Activated CD8-positive, alpha-beta memory T cell treated with anti-CD3 and anti-CD28 coated beads, Interleukin-2, amount 50 U/mL, for 24 hours (primary cell): Measurements from ENCODE around the gene HACD4.

ENCODE experiments used
- DNase-seq: peaks from one replicate; pipeline ENCODE4 v3.0.0-alpha.2; 2020; ENCODE audit errors: extremely low read depth

HACD4 gene, protein sequence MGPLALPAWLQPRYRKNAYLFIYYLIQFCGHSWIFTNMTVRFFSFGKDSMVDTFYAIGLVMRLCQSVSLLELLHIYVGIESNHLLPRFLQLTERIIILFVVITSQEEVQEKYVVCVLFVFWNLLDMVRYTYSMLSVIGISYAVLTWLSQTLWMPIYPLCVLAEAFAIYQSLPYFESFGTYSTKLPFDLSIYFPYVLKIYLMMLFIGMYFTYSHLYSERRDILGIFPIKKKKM

DNA sequence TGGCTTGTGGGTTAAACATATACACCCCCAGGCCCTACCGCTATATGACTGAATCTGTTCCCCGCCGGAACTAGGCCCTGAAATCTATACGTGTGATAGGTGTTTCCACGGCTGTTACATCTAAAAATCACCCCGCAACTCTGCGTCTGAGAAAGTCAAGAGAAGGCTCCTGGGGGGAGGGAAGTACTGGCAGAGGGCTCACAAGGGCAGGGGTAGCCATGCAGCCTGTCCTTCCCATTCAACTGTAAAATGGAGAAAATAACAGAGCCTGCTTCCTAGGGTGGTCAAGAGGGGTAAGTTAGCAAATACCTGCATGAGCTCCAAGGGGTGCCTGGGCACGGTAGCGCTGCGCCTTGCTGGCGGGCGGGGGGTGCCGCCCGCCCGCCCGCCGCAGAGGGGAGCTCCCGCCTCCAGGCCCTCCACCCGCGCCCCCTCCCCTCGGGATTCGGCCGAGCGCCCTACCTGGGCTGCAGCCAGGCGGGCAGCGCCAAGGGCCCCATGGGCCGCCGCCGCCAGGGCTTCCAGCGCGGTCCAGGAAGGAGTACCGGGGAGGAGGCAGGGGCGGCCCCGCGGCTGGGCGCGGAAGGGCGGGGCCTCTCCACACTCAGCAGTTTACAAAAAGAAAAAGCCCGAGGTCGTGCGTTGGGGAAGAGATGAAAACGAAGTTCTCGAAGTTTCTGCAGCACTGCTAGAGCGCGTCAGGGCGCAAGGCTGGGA, at the start of gene HACD4:
Gene HACD4, minus strand, starts transcription at position 550 of the 717 bp plus-strand sequence. Its CDS starts 50 bp downstream, at position 500.
- peak; percentile 8 for DNase-seq

DNA sequence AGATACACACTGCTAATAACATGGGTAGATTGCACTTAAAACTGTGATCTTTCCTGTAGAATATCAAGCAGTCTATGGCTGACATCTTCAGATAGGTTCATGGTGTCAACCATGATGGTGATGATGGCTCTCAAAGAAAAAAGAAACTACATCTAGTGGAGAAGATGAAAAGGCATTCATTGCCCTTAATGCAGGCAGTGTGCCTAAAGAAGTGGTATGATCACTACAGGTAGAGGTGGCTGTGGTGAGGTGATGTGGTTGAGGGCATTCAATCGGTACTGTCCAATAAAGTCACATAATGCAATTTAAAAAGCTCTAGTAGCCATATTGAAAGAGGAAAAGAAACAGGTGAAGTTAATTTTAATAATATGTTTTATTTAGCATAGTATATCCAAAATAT, 49.4 kb upstream of the HACD4 start:
- no peak for DNase-seq

DNA sequence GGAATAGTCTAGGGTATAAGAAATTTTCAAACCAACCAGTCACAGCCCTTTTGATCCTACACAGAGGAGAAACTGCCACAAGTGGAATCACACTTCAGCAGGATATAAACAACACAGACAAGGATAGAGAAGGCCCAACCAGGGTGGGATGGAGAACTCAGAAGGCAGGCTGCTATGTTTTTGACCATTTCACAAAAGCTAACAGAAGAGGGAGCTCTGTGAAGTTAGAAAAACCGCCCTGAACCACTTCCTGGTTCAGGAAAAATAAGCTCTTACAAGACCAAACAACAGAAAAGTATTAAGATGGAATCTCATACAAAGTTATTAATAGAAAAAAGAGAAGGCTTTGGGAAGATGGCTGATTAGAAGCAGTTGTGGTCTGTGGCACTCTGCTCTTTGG, 47.3 kb upstream of the HACD4 start:
- no peak for DNase-seq

DNA sequence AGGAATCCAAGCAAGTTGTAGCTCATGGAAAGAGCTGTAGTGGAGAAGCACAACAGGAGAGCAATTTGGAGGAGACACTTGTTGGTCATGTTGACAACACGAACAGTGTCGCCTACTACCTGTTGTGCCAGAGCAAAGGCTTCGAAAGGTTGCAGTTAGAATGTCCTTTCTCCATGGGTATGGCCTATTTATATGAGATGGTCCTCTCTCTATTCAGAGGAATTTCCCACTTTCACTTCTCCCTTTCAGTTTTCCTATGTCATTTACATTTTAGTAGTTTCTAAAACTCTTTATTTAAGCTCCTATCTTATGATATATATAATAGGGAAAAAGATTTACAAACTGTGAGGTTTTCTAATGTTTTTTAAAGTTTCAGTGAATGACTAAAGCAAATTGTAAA, 46.3 kb upstream of the HACD4 start, which contains the start of gene IFNB1:
Gene IFNB1, minus strand, starts transcription at position 162 of the 400 bp plus-strand sequence. Its CDS starts 73 bp downstream, at position 89.
- no peak for DNase-seq

DNA sequence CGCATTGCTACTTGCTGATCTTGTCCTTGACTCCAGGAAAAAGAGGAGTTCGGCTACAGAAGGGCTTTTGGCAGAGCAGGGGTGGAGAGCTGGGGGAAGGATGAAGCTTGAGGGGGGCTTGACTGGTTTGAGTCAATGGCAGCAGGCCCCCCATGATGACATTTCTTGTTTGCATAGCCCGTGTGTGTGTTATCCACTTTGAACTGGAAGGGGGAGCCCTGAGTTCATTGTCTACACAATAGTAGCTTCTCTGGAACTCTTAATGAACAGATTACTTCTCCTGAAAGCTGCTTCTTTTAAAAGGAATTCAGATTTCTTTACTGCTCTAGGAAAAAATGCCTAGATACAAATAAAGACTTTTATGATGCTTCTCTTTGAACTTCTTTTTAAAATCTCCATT, 44.0 kb upstream of the HACD4 start:
- DNase-seq: no peak

DNA sequence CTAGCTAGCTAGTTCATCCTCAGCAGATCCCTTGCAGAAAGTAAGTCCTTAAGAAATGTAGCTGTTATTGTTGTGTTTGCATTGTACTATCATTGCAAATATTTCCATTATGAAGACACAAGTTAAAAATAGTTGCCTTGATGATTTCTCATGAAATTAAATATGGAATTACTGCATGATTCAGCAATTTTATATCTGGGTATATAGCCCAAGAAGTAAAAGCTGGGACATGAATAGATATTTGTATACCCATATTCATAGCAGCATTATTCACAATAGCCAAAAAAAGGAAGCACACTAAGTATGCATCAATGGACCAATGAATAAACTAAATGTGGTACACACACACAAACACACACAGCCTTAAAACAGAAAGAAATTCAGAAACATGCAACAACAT, 39.5 kb upstream of the HACD4 start:
- DNase-seq: no peak

DNA sequence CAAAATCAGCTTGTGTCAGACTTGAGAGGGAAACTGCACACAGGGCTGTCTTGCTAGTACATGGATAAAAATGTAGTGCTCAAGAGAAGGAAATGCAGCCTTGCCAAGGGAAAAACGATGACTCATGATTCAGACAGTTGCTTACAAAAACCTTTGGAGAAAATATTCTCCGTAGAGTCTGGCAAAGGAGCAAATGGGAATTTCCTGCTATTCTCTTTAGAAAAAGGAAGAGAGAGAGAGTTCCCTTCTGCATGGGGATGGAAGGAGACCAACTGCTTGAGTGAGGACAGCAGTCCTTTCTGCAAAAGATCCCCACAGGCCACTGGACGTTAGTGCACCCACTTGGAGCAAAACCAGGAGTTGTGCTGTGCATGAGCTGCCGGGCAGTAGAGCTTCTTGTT, 38.7 kb upstream of the HACD4 start:
- DNase-seq: no peak

DNA sequence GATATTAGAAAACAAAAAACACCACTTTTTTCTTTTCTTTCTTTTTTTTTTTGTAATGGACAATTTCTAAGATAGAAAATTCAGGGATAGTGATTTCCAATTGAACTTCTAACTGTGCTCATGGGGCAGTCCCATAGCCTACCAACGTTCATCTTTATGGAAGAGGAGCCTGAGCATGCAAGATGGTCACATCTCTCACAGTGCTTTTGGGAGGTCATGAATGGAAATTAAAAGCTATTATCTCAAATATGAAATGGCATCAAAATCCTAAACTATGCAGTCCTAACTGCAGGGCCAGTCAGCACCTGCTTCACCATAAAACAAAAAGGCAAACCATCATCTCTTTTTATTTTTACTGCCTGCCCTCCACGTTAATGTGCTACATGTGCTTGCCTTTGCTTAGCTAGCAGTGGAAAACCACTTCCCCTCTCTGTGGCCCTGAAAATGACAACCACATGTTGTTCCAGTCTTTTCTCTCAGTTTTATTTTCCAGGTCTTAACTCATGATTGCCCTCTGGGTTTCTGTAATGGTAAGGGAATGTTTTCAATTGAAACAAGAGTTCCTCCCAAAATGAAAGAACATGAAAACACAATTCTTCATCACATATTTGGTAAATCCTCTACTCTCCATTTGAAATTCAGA, 29.6 kb upstream of the HACD4 start:
- no peak for DNase-seq

DNA sequence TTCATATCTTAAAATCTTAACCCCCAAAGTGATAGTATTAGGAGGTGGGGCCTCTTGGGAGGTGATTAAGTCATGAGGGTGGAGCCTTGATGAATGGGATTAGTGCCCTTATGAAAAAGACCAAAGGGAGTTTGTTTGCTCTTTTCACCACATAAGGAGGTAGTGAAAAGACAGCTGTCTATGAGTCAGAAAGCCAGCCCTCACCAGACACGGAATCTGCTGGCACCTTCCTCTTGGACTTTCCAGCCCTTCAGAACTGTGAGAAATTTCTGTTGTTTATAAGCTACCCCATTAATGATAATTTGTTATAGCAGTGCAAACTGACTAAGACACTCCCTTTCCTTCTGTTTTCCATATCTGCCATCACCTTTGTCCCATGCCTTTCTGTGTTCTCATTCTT, 25.5 kb upstream of the HACD4 start:
- DNase-seq: no peak

DNA sequence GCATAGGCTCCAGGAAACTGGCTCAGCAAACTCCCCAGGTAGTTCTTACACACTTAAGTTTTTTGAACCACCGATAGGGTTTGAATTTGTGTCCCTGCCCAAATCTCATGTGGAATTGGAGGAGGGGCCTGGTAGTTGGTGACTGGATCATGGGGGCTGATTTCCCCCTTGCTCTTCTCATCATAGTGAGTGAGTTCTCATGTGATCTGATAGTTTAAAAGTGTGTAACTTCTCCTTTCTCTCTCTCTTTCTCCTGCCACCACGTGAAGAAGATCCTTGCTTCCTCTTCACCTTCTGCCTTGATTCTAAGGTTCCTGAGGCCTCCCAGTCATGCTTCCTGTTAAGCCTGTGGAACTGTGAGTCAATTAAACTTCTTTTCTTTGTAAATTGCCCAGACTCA, 22.4 kb upstream of the HACD4 start:
- no peak for DNase-seq

DNA sequence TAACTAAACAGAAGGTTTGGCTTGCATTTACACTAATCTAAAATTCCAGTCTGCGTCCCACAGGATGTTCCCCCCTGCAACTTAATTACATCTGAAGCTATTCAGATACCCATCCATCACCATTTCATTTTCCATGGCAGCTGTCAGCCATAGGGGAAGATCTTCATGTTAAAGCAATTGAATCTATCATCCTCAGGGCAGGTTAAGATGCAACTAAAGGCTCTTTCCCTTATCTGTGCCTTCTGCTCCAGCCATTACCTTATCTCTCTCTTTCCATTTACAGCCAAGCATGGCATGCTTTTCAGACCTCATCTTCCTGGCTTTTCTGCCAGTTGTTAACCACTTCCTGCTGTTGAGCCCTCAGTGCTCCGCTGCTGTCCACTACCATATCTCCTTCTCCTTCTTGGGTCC, 15.8 kb upstream of the HACD4 start:
- no peak for DNase-seq

DNA sequence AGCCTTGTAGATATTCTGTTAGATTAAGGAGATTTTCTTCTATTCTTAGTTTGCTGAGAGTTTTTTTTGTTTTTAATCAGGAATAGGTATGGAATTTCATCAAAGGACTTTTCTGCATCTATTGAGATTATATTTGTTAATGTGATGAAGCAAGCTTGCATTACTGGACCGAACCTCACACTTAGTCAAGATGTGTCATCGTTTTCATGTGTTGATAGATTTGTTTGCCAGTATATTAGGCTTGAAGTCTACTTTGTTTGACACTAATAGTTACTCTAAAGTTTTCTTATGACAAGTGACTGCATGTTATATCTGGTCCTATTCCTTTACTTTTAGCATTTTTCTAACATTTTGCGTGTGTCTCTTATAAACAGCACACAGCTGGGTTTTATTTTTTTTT, 12.4 kb upstream of the HACD4 start:
- no peak for DNase-seq

DNA sequence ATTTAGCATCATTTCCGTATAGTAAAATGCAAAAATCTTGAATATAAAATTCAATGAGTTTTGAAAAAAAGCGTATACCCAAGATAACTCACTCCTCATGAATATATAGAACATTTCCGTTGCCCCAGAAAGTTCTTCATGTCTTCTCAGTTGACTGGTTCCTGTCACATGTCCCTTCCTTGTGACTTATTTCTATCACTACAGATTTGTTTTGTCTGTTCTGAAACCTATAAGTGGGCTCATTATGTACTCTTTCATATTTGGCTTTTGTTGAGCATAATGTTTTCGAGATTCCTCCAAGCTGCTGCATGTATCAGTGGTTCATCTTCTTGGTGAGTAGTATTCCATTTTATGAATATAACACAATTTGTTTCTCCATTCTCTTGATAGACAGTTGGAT, 11.0 kb upstream of the HACD4 start:
- no peak for DNase-seq

DNA sequence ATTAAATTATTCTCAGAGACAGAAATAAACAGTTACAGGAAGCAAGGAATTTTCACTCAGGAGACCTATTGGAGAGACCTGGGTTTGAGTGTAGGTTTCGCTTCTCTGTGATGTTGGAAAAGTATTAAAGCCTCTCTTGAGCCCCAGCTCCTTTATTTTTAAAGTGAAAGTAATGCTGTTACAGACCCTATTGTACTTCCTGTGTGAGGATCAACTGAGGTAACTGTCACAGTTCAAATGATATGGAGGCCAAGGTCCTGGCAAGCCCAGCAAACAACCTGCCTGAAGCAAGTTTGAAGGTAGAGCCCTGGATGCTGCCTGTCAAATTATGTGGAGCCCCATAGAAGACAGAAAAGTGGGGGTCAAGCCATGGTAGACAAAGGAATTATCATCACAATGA, 7.9 kb upstream of the HACD4 start:
- DNase-seq: no peak

DNA sequence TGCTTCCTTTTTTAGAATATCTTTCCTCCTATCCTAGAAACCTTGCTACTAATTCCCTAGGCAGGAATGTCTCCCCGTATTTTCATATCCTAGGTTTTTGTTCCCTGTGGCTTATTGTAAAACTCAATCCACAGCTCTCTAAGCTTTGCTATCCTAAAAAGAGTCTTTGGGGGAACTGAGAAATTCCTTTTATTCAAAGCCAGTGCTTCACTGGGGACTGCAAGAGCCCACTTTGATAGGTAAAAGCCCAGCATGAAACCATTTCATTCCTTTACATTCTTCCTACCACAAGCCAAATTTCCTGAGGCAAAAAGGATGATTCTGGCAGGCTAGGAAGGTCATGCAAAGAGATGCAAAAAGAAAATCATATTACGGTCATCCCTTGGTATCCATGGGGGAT, 5.8 kb upstream of the HACD4 start:
- no peak for DNase-seq

DNA sequence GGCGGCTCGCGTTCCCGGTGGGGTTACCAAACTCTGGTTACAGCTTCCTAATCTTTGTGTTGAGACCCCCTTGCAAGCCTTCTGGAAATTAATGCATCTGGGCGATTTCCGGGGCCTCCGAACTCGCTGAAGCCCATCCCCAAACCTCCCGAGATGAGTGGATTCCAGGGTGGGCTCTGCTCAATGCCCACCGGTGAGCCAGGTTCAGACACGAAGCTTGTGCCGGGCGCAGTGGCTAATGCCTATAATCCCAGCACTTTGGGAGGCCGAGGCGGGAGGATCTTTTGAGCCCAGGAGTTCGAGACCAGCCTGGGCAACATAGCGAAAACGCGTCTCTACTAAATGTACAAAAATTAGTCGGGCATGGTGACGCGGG, 356 bp upstream of the HACD4 start:
- no peak for DNase-seq

DNA sequence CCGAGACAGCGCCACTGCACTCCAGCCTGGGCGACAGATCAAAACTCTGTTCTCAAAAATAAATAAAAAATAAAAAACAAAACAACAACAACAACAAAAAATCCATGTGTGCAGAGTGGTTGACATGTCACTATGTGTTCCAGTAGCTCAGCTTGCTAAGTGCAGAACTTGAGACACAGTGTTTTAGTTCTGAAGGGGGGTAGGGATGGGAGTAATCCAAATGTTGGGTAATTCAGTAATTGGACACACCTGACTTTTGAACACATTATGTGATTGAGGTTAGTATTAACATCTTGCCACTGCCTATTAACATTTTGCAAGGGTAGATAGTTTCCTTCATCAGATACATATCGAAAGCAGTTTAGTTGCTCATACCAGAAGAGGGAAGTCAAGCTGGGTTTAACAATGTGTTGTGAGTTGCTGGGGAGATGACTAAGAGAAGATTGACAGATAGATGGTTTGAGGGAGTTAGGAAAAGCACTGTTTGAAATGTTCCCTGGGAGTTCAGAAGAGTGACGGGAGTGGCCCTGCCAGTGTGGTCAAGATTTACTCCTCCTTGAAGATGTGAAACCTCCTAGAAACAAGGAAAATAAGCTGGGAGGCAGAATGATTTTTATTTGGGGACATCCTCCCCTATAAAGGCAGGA, 928 bp downstream of the HACD4 start:
- DNase-seq: no peak

DNA sequence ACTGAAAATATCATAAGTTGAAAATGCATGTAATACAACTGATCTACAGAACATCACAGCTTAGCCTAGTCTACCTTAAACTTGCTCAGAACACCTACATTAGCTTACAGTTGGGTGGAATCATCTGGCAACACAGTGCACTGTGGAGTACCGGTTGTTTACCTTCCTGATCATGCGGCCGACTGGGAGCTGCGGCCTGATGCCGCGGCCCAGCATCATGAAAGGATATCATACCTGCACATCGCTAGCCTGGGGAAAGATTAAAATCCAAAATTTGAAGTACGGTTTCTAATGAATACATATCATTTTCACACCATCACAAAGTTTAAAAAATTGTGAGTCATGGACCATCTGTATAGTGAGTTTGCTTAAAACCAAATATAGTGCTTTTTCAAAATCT, 1.8 kb downstream of the HACD4 start:
- DNase-seq: no peak

DNA sequence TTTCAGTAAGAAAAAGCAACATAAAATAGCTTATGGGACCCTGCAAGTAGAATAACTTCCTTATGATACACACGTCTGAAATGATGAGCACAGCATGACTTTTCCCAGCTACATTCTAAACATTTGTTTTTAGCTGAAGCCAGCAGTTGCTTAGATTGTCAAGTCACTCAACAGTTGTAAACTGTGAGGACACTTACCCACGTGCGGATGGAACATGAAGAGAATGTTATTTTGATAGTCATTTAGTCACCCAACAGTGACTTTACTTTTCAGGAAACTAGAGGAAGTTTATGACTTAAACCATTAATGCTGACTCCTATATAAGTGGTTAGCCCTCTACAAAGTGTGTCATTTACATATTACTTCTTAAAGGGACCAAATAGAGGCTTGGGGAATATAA, 3.0 kb downstream of the HACD4 start:
- no peak for DNase-seq

DNA sequence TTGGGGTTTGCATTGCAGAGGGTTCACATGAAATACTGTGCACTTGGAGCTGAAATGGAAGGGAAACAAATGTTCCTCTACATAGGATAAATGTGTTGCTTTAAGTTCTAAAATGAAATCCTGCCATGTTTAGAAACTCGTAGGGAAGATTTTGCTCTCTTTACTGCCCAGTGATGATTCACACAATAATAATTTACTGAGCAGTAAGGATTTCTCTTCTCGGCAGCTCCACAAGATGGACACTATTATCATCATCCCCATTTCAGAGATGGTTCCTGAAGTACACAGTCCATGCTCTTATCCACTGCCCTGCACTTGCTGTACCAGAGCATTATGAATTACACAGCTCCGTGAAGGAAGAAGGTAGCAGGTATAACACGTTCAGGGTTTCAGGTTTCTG, 4.1 kb downstream of the HACD4 start:
- DNase-seq: no peak

DNA sequence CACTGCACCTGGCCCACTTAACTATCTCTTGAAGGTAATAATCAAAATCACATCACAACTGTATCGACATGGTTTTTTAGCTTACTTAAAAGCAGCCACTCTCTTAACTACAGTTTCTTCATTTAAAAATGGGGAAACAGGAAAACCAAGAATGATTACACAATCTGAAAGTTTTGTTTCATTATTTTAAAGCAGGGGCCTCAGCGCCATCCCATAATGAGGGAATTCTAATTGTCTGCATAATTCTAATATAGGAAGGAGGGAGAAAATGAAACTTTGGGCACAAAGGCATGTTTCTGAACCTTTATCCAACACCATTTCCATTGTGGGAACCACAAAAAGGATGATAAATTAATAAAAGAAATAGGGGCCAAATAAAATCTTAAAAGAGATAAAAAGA, 7.6 kb downstream of the HACD4 start:
- no peak for DNase-seq

DNA sequence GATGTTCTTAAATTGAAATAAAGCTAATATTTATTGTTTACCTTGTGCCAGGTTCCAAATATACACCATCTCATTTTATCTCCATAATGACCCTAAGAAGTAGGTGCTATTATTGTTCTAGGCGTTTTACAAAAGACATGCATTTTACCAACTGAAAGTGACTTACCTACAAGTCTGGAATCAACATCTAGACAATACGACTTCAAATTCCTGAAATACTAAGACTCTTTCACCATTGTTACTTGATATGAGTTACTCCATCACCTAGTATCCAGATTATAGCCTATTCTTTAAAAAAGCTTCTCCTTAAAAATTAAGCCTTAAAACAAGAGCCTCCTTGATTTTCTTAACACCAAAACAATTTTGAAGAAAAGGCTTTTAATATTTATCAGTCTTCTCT, 13.3 kb downstream of the HACD4 start:
- DNase-seq: no peak
